ENCODE results near the gene RAB44.

DNA sequence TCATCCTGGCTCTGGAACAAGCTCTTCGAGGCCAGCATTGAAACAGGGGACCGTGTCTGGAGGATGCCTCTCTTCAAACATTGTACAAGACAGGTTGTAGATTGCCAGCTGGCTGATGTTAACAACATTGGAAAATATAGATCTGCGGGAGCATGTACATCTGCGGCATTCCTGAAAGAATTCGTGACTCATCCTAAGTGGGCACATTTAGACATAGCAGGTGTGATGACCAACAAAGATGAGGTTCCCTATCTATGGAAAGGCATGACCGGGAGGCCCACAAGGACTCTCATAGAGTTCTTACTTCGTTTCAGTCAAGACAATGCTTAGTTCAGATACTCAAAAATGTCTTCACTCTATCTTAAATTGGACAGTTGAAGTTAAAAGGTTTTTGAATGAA lies 22.7 kb upstream of the RAB44 start:
- no peak for TF ChIP-seq POLR2A (IDR thresholded peaks at IDR 0.05)
- TF ChIP-seq, protein P1, sequence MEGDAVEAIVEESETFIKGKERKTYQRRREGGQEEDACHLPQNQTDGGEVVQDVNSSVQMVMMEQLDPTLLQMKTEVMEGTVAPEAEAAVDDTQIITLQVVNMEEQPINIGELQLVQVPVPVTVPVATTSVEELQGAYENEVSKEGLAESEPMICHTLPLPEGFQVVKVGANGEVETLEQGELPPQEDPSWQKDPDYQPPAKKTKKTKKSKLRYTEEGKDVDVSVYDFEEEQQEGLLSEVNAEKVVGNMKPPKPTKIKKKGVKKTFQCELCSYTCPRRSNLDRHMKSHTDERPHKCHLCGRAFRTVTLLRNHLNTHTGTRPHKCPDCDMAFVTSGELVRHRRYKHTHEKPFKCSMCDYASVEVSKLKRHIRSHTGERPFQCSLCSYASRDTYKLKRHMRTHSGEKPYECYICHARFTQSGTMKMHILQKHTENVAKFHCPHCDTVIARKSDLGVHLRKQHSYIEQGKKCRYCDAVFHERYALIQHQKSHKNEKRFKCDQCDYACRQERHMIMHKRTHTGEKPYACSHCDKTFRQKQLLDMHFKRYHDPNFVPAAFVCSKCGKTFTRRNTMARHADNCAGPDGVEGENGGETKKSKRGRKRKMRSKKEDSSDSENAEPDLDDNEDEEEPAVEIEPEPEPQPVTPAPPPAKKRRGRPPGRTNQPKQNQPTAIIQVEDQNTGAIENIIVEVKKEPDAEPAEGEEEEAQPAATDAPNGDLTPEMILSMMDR (IDR thresholded peaks at IDR 0.05): no peak

Data from right lobe of liver (tissue), 4 donors.